Islet of Langerhans (tissue), 1 donor: ENCODE results near the gene ARMH1.
A peak's percentile ranks its signal among the peaks of the same experiment; 100 is the strongest.
"Not testable (repeated sequence)": the region's sequence is repeated elsewhere in the genome, so short reads cannot be mapped to it uniquely, and the experiment has no call there.

Experiments used
- FAIRE-seq: peaks from one replicate; lab custom pipeline; 2011; peaks lifted over from hg19 to GRCh38; lab: Jason Lieb, UNC

Gene ARMH1

GRCh38 chr1:44645476-44646244 lies 28.9 kb upstream of the ARMH1 start:
- no peak for FAIRE-seq

- FAIRE-seq = no peak
Observed at GRCh38 chr1:44646261-44647110, 28.0 kb upstream of the ARMH1 start.

GRCh38 chr1:44647896-44648295 lies 26.6 kb upstream of the ARMH1 start:
- no peak for FAIRE-seq

GRCh38 chr1:44648529-44649250 lies 25.8 kb upstream of the ARMH1 start:
- no peak for FAIRE-seq

- no peak for FAIRE-seq
Observed at GRCh38 chr1:44649788-44650158, 24.7 kb upstream of the ARMH1 start.

- no peak for FAIRE-seq
Observed at GRCh38 chr1:44650159-44650831, 24.2 kb upstream of the ARMH1 start.

GRCh38 chr1:44651069-44651468 lies 23.4 kb upstream of the ARMH1 start:
- FAIRE-seq = no peak

GRCh38 chr1:44652445-44653106 lies 21.9 kb upstream of the ARMH1 start:
- no peak for FAIRE-seq

GRCh38 chr1:44653107-44653964 lies 21.2 kb upstream of the ARMH1 start:
- FAIRE-seq = no peak

- no peak for FAIRE-seq
Observed at GRCh38 chr1:44654621-44655187, 19.8 kb upstream of the ARMH1 start.

GRCh38 chr1:44655609-44656008 lies 18.9 kb upstream of the ARMH1 start:
- FAIRE-seq = no peak

GRCh38 chr1:44659566-44659965 lies 14.9 kb upstream of the ARMH1 start:
- FAIRE-seq = no peak

- no peak for FAIRE-seq
Observed at GRCh38 chr1:44660176-44660575, 14.3 kb upstream of the ARMH1 start.

- peak; percentile 13 for FAIRE-seq
Observed at GRCh38 chr1:44661781-44662682, 12.5 kb upstream of the ARMH1 start.

GRCh38 chr1:44662683-44663030 lies 11.9 kb upstream of the ARMH1 start:
- FAIRE-seq = no peak

GRCh38 chr1:44663417-44663816 lies 11.1 kb upstream of the ARMH1 start:
- FAIRE-seq = no peak

- FAIRE-seq = no peak
Observed at GRCh38 chr1:44664730-44665370, 9.7 kb upstream of the ARMH1 start.

- FAIRE-seq = not testable (repeated sequence)
Observed at GRCh38 chr1:44666719-44667118, 7.8 kb upstream of the ARMH1 start.
